Thyroid gland (tissue), 4 donors: Measurements from ENCODE around the gene GATA3.

Experiments
- CTCF ChIP-seq, 6 experiments: fragments of 200-600 bp in 3 of 6; fragments of 450-650 bp in 3 of 6; sonication (generic) in 3 of 6; IDR thresholded peaks; one replicate each; pipeline ENCODE4 v1.5.1; 2016 to 2019; ENCODE audit warnings: antibody characterized with exemption in 6 of 6, mild to moderate bottlenecking in 2 of 6, inconsistent platforms in 1 of 6, moderate library complexity in 1 of 6
- POLR2A ChIP-seq, 2 donors: fragments of 450-650 bp; IDR thresholded peaks; one replicate each; pipeline ENCODE4 v1.6.1; 2017; ENCODE audit warnings: antibody characterized with exemption in 2 of 2, mild to moderate bottlenecking in 2 of 2, moderate library complexity in 1 of 2

GRCh38 chr10:8064436-8064835, 9.9 kb downstream of the GATA3 start:
- TF ChIP-seq CTCF (IDR thresholded peaks at IDR 0.05) (no peak), POLR2A (IDR thresholded peaks at IDR 0.05) (no peak)
